Trophoblast cell (in vitro differentiated cells and primary cell): Measurements from ENCODE around the gene DGKB.

ENCODE experiments used
- DNase-seq, 2 donors: peaks; one replicate each; pipeline ENCODE4 v3.0.0-alpha.2; 2016
- H2AFZ ChIP-seq: 2 replicates; pipeline ENCODE4 v1.6.1; 2013; ENCODE audit warnings: low read length, moderate library complexity, mild to moderate bottlenecking; ENCODE audit not compliant: insufficient read depth, poor library complexity
- H2AK5ac ChIP-seq: 2 replicates; pipeline ENCODE4 v1.6.1; 2013; ENCODE audit warnings: mild to moderate bottlenecking, low read length
- H2BK120ac ChIP-seq: 2 replicates; pipeline ENCODE4 v1.6.1; 2013; ENCODE audit warnings: low read length, mild to moderate bottlenecking, moderate library complexity; ENCODE audit not compliant: insufficient read depth, poor library complexity
- H2BK12ac ChIP-seq: 2 replicates; pipeline ENCODE4 v1.6.1; 2013; ENCODE audit warnings: mild to moderate bottlenecking, low read length, moderate library complexity
- H2BK5ac ChIP-seq: 2 replicates; pipeline ENCODE4 v1.6.1; 2013; ENCODE audit warnings: low read length, low read depth, moderate library complexity, mild to moderate bottlenecking; ENCODE audit not compliant: poor library complexity
- H3K14ac ChIP-seq: 2 replicates; pipeline ENCODE4 v1.6.1; 2013; ENCODE audit warnings: mild to moderate bottlenecking, low read length
- H3K18ac ChIP-seq: 2 replicates; pipeline ENCODE4 v1.6.1; 2013; ENCODE audit warnings: mild to moderate bottlenecking, low read length
- H3K23ac ChIP-seq: 2 replicates; pipeline ENCODE4 v1.6.1; 2013; ENCODE audit warnings: low read length
- H3K27ac ChIP-seq: 2 replicates; pipeline ENCODE4 v1.5.1; 2013; ENCODE audit warnings: low read depth, mild to moderate bottlenecking, inconsistent platforms, low read length, moderate library complexity
- H3K27me3 ChIP-seq: 2 replicates; pipeline ENCODE4 v1.6.1; 2013; ENCODE audit warnings: inconsistent platforms, mild to moderate bottlenecking, low read length, moderate library complexity; ENCODE audit not compliant: insufficient read depth
- H3K36me3 ChIP-seq, 2 experiments: 1 replicate in 1 of 2; 2 replicates in 1 of 2; pipeline ENCODE4 v1.6.1; 2013; ENCODE audit warnings: low read length in 2 of 2, mild to moderate bottlenecking in 2 of 2, moderate library complexity in 1 of 2; ENCODE audit not compliant: insufficient read depth in 2 of 2, control insufficient read depth in 1 of 2
- H3K4ac ChIP-seq: 2 replicates; pipeline ENCODE4 v1.6.1; 2013; ENCODE audit warnings: low read depth, mild to moderate bottlenecking, low read length, moderate library complexity
- H3K4me1 ChIP-seq, 2 experiments: 1 replicate in 1 of 2; 2 replicates in 1 of 2; pipeline ENCODE4 v1.6.1; 2013; ENCODE audit warnings: low read length in 2 of 2, mild to moderate bottlenecking in 2 of 2, moderate library complexity in 1 of 2; ENCODE audit not compliant: insufficient read depth in 2 of 2, control insufficient read depth in 1 of 2
- H3K4me2 ChIP-seq: 2 replicates; pipeline ENCODE4 v1.6.1; 2013; ENCODE audit warnings: inconsistent platforms, mild to moderate bottlenecking, low read length, moderate library complexity
- H3K4me3 ChIP-seq: 2 replicates; pipeline ENCODE4 v1.5.1; 2013; ENCODE audit warnings: mild to moderate bottlenecking, low read depth, low read length, inconsistent platforms
- H3K79me1 ChIP-seq: one replicate; pipeline ENCODE4 v1.6.1; 2013; ENCODE audit warnings: low read length
- H3K79me2 ChIP-seq: 2 replicates; pipeline ENCODE4 v1.6.1; 2013; ENCODE audit warnings: low read length, mild to moderate bottlenecking; ENCODE audit not compliant: control insufficient read depth, insufficient read depth, poor library complexity
- H3K9ac ChIP-seq: 2 replicates; pipeline ENCODE4 v1.6.1; 2013; ENCODE audit warnings: mild to moderate bottlenecking, low read length
- H3K9me3 ChIP-seq: 2 replicates; pipeline ENCODE4 v1.6.1; 2013; ENCODE audit warnings: low read depth, mild to moderate bottlenecking, control low read depth, inconsistent platforms, low read length; ENCODE audit not compliant: insufficient read depth
- H4K12ac ChIP-seq: 2 replicates; pipeline ENCODE4 v1.6.1; 2013; ENCODE audit warnings: low read depth, mild to moderate bottlenecking, low read length, moderate library complexity
- H4K8ac ChIP-seq: 2 replicates; pipeline ENCODE4 v1.6.1; 2013; ENCODE audit warnings: low read depth, mild to moderate bottlenecking, low read length, moderate library complexity
- H4K91ac ChIP-seq: one replicate; pipeline ENCODE4 v1.6.1; 2013; ENCODE audit warnings: low read depth, mild to moderate bottlenecking, low read length, moderate library complexity
- WGBS: extraction: QIAGEN DNeasy Blood & Tissue Kit; methylation state at CpG from one replicate; pipeline ENCODE4 v1.1.7; 2013; ENCODE audit warnings: missing lambda C conversion rate; ENCODE audit not compliant: insufficient read length, insufficient coverage; ENCODE audit errors: extremely low coverage; 5-methylcytosine and 5-hydroxymethylcytosine counted together

DGKB gene

GRCh38 chr7:14395860-14396259 is 506.7 kb downstream of the DGKB start:
- H3K9me3 ChIP-seq, result no peaks in the 10 kb centered on the region
- no peak overlapping the region for H2BK5ac ChIP-seq
- no peak overlapping the region for H3K23ac ChIP-seq
- no peak overlapping the region for H3K9ac ChIP-seq
- H4K91ac ChIP-seq, result no peak overlapping the region
- H3K4me1 ChIP-seq, result no peaks in the 10 kb centered on the region
- no peak overlapping the region for H3K4ac ChIP-seq
- H3K79me2 ChIP-seq, result no peaks in the 10 kb centered on the region
- no peak overlapping the region for H2AFZ ChIP-seq
- no peaks in the 10 kb centered on the region for H3K36me3 ChIP-seq
- H2BK12ac ChIP-seq, result no peak overlapping the region
- H4K8ac ChIP-seq, result no peak overlapping the region
- no peaks in the 10 kb centered on the region for H3K27me3 ChIP-seq
- no peak overlapping the region for H4K12ac ChIP-seq
- no peak overlapping the region for H3K14ac ChIP-seq
- H3K18ac ChIP-seq, result no peak overlapping the region
- DNase-seq, result no peak
- no peaks in the 10 kb centered on the region for H3K79me1 ChIP-seq
- H2AK5ac ChIP-seq, result no peak overlapping the region
- H3K4me3 ChIP-seq, result no peak overlapping the region
- no peak overlapping the region for H3K27ac ChIP-seq
- H3K4me2 ChIP-seq, result no peak overlapping the region
- no peak overlapping the region for H2BK120ac ChIP-seq

- H3K4me1 ChIP-seq, result no peaks in the 10 kb centered on the region
- no peak overlapping the region for H3K27ac ChIP-seq
- WGBS, result no CpG with 5 or more reads among the region's 2 CpGs
- H3K14ac ChIP-seq, result no peak overlapping the region
- no peaks in the 10 kb centered on the region for H3K27me3 ChIP-seq
- DNase-seq, result no peak
- H4K91ac ChIP-seq, result no peak overlapping the region
- no peak overlapping the region for H2AK5ac ChIP-seq
- no peak overlapping the region for H3K18ac ChIP-seq
- no peak overlapping the region for H2BK5ac ChIP-seq
- H4K8ac ChIP-seq, result no peak overlapping the region
- no peaks in the 10 kb centered on the region for H3K36me3 ChIP-seq
- H3K79me2 ChIP-seq, result no peaks in the 10 kb centered on the region
- no peak overlapping the region for H2BK120ac ChIP-seq
- H3K4me2 ChIP-seq, result no peak overlapping the region
- H3K4me3 ChIP-seq, result no peak overlapping the region
- no peak overlapping the region for H2BK12ac ChIP-seq
- H3K9me3 ChIP-seq, result no peaks in the 10 kb centered on the region
- no peak overlapping the region for H4K12ac ChIP-seq
- no peak overlapping the region for H3K9ac ChIP-seq
- no peak overlapping the region for H3K23ac ChIP-seq
- H3K79me1 ChIP-seq, result no peaks in the 10 kb centered on the region
- H3K4ac ChIP-seq, result no peak overlapping the region
- no peak overlapping the region for H2AFZ ChIP-seq
Measured at GRCh38 chr7:14394786-14395185, 507.8 kb downstream of the DGKB start.

- Histone ChIP-seq H3K4me3 (no peak overlapping the region), H3K18ac (no peak overlapping the region), H3K4ac (no peak overlapping the region), H2BK5ac (no peak overlapping the region), H3K79me2 (no peaks in the 10 kb centered on the region), H2BK12ac (no peak overlapping the region), H2BK120ac (no peak overlapping the region), H4K91ac (no peak overlapping the region), H3K27ac (no peak overlapping the region), H3K23ac (no peak overlapping the region), H3K27me3 (no peaks in the 10 kb centered on the region), H3K9ac (no peak overlapping the region), H2AK5ac (no peak overlapping the region), H3K9me3 (no peaks in the 10 kb centered on the region), H3K4me2 (no peak overlapping the region), H3K14ac (no peak overlapping the region), H3K79me1 (no peaks in the 10 kb centered on the region), H3K36me3 (no peaks in the 10 kb centered on the region), H3K4me1 (no peaks in the 10 kb centered on the region), H4K12ac (no peak overlapping the region), H2AFZ (no peak overlapping the region), H4K8ac (no peak overlapping the region)
- WGBS, result no CpG with 5 or more reads among the region's 4 CpGs
- no peak for DNase-seq
Measured at GRCh38 chr7:14389595-14389994, 513.0 kb downstream of the DGKB start.

- Histone ChIP-seq H3K9me3 (no peaks in the 10 kb centered on the region), H4K8ac (no peak overlapping the region), H3K23ac (no peak overlapping the region), H3K4me2 (no peak overlapping the region), H4K91ac (no peak overlapping the region), H3K18ac (no peak overlapping the region), H3K9ac (no peak overlapping the region), H2BK120ac (no peak overlapping the region), H3K27ac (no peak overlapping the region), H3K27me3 (no peaks in the 10 kb centered on the region), H2BK12ac (no peak overlapping the region), H3K14ac (no peak overlapping the region), H4K12ac (no peak overlapping the region), H3K36me3 (no peaks in the 10 kb centered on the region), H2AK5ac (no peak overlapping the region), H2BK5ac (no peak overlapping the region), H2AFZ (no peak overlapping the region), H3K79me2 (no peaks in the 10 kb centered on the region), H3K4ac (no peak overlapping the region), H3K4me1 (no peaks in the 10 kb centered on the region), H3K4me3 (no peak overlapping the region), H3K79me1 (no peaks in the 10 kb centered on the region)
- WGBS, result no CpG with 5 or more reads among the region's 5 CpGs
- DNase-seq, result no peak
Measured at GRCh38 chr7:14389181-14389591, 513.4 kb downstream of the DGKB start.
